ENCODE data around the gene MRPL40.

Gene MRPL40

GRCh38 chr22:19387038-19387437 lies 45.3 kb upstream of the MRPL40 start:
- no peak for TF ChIP-seq REST (IDR thresholded peaks at IDR 0.05; ENCODE audit: insufficient read depth in 1 of 2, low read depth in 2 of 2, low read length in 2 of 2)
- TF ChIP-seq POLR2AphosphoS5 (IDR thresholded peaks at IDR 0.05; ENCODE audit: low read depth, low read length): no peak
- TF ChIP-seq FOXP2 (optimal IDR thresholded peaks at IDR 0.05; ENCODE audit: borderline replicate concordance, extremely low read depth, extremely low read length, insufficient read depth): no peak
- no peak for TF ChIP-seq TAF1 (IDR thresholded peaks at IDR 0.05; ENCODE audit: borderline replicate concordance, insufficient read depth, low read length)
- no peak for TF ChIP-seq SIN3A (IDR thresholded peaks at IDR 0.05; ENCODE audit: borderline replicate concordance, insufficient read depth, low read length)

- TF ChIP-seq FOXP2 (optimal IDR thresholded peaks at IDR 0.05; ENCODE audit: borderline replicate concordance, extremely low read depth, extremely low read length, insufficient read depth) (no peak), TAF1 (IDR thresholded peaks at IDR 0.05; ENCODE audit: borderline replicate concordance, insufficient read depth, low read length) (no peak), REST (IDR thresholded peaks at IDR 0.05; ENCODE audit: insufficient read depth in 1 of 2, low read depth in 2 of 2, low read length in 2 of 2) (no peak), POLR2AphosphoS5 (IDR thresholded peaks at IDR 0.05; ENCODE audit: low read depth, low read length) (no peak), SIN3A (IDR thresholded peaks at IDR 0.05; ENCODE audit: borderline replicate concordance, insufficient read depth, low read length) (no peak)
Observed at GRCh38 chr22:19387575-19387974, 44.8 kb upstream of the MRPL40 start.

- TF ChIP-seq TAF1 (IDR thresholded peaks at IDR 0.05; ENCODE audit: borderline replicate concordance, insufficient read depth, low read length) (no peak), FOXP2 (optimal IDR thresholded peaks at IDR 0.05; ENCODE audit: borderline replicate concordance, extremely low read depth, extremely low read length, insufficient read depth) (no peak), SIN3A (IDR thresholded peaks at IDR 0.05; ENCODE audit: borderline replicate concordance, insufficient read depth, low read length) (no peak), POLR2AphosphoS5 (IDR thresholded peaks at IDR 0.05; ENCODE audit: low read depth, low read length) (no peak), REST (IDR thresholded peaks at IDR 0.05; ENCODE audit: insufficient read depth in 1 of 2, low read depth in 2 of 2, low read length in 2 of 2) (no peak)
Observed at GRCh38 chr22:19393704-19394103, 38.6 kb upstream of the MRPL40 start.

- TF ChIP-seq FOXP2 (optimal IDR thresholded peaks at IDR 0.05; ENCODE audit: borderline replicate concordance, extremely low read depth, extremely low read length, insufficient read depth) (no peak), TAF1 (IDR thresholded peaks at IDR 0.05; ENCODE audit: borderline replicate concordance, insufficient read depth, low read length) (no peak), SIN3A (IDR thresholded peaks at IDR 0.05; ENCODE audit: borderline replicate concordance, insufficient read depth, low read length) (no peak), REST (IDR thresholded peaks at IDR 0.05; ENCODE audit: insufficient read depth in 1 of 2, low read depth in 2 of 2, low read length in 2 of 2) (no peak), POLR2AphosphoS5 (IDR thresholded peaks at IDR 0.05; ENCODE audit: low read depth, low read length) (no peak)
Observed at GRCh38 chr22:19394274-19395050, 37.9 kb upstream of the MRPL40 start.

All from PFSK-1 (cell line).